ENCODE results near the gene GUCA1C. TPM values are rescaled to one million over a fixed set of nuclear protein-coding genes. Genes with fewer than 3 reads are reported as not detected.

The GUCA1C gene, protein sequence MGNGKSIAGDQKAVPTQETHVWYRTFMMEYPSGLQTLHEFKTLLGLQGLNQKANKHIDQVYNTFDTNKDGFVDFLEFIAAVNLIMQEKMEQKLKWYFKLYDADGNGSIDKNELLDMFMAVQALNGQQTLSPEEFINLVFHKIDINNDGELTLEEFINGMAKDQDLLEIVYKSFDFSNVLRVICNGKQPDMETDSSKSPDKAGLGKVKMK
- total RNA-seq, result not detected

DNA sequence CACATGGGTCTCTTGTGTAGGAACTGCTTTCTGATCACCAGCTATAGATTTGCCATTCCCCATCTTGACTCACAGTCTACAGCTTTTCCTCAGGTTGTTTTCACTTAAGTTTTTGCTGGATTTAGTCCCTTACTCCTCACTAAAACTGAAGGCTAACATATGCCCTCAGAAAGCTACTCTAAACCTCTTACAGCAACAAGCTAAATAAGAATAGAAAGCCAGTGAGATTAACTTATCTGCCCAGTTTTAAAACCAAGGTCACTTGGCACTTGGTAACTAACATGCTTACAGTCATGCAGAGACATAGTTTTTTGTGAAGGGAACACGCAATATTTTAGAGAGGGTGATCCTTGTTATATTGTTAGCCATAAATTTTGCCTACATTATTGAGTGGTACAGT, at the start of gene GUCA1C:
Gene GUCA1C (minus strand): TSS at position 180 of the 400 bp plus-strand sequence. CDS start 117 bp downstream, at position 63.

Other genes with a start within 250 kb of the GUCA1C start
- gene RETNLB, start 196.5 kb downstream of the GUCA1C start, total RNA-seq, result not detected
- not detected for gene TRAT1, start 131.1 kb downstream of the GUCA1C start, total RNA-seq
- 0.23 TPM for gene MORC1, start 164.3 kb upstream of the GUCA1C start, total RNA-seq
- gene C3orf85, start 182.8 kb upstream of the GUCA1C start, total RNA-seq, result not detected

Measured in diencephalon (tissue), 1 donor.